ENCODE data around the gene IMPA2. TPM values are rescaled to one million over a fixed set of nuclear protein-coding genes. Genes with fewer than 3 reads are reported as not detected.
A peak's percentile ranks its signal among the peaks of the same experiment; 100 is the strongest.

IMPA2 gene
- total RNA-seq, 2 donors from 2014 or later = 269 to 446 TPM

- Histone ChIP-seq H3K27ac (peak overlapping the region; percentile 85 to 98 (median 93)), H3K27me3 (no peaks in the 10 kb centered on the region), H3K36me3 (replicated peaks in 1 of 2; ENCODE audit: insufficient read depth in 1 of 2, low read depth in 2 of 2) (no peaks in the 10 kb centered on the region), H3K4me1 (peaks cover 97% of the 10 kb centered on the region), H3K9me3 (no peaks in the 10 kb centered on the region), H3K4me3 (no peak overlapping the region)
- WGBS, 2 donors = 6% methylated on average over 8 to 9 of the region's 9 CpGs
- peak; percentile 74 for ATAC-seq
- peak; percentile 54 to 93 (median 83) for TF ChIP-seq CTCF (IDR thresholded peaks at IDR 0.05)
- peak in 1 of 3 donors; percentile 7 for TF ChIP-seq POLR2A (IDR thresholded peaks at IDR 0.05)
- intact Hi-C loops (cut with DNase I) = no loop called here
- peak; percentile 82 to 88 (median 86) for DNase-seq
Measured at GRCh38 chr18:11995445-11996189, 14.3 kb downstream of the IMPA2 start.

- WGBS, 2 donors = 75 to 78% methylated on average over 9 of the region's 9 CpGs
- no peaks in the 10 kb centered on the region for H3K36me3 ChIP-seq (replicated peaks in 1 of 2; ENCODE audit: insufficient read depth in 1 of 2, low read depth in 2 of 2)
- intact Hi-C loops (cut with DNase I) = no loop called here
Measured at GRCh38 chr18:11996190-11996754, 15.0 kb downstream of the IMPA2 start.

GRCh38 chr18:11996907-11997306 is 15.6 kb downstream of the IMPA2 start:
- DNase-seq = no peak
- H3K4me1 ChIP-seq = peaks cover 97% of the 10 kb centered on the region

More at GRCh38 chr18:11996190-11996754, 15.0 kb downstream of the IMPA2 start:
- no peak for TF ChIP-seq POLR2A (IDR thresholded peaks at IDR 0.05)
- no peak for TF ChIP-seq CTCF (IDR thresholded peaks at IDR 0.05)
- no peak overlapping the region for H3K4me3 ChIP-seq
- H3K4me1 ChIP-seq = peaks cover 97% of the 10 kb centered on the region
- H3K27me3 ChIP-seq = no peaks in the 10 kb centered on the region
- H3K27ac ChIP-seq = peak overlapping the region; percentile 85 to 98 (median 93)
- no peaks in the 10 kb centered on the region for H3K9me3 ChIP-seq
- ATAC-seq = no peak
- DNase-seq = no peak

GRCh38 chr18:11997466-11997865 is 16.2 kb downstream of the IMPA2 start:
- 53% methylated on average over 9 of the region's 9 CpGs for whole genome bisulfite sequencing, 2 donors
- peak overlapping the region; percentile 85 to 98 (median 93) for H3K27ac ChIP-seq
- H3K4me1 ChIP-seq = peaks cover 97% of the 10 kb centered on the region
- no peaks in the 10 kb centered on the region for H3K9me3 ChIP-seq
- peak in 1 of 4 donors; percentile 23 for DNase-seq
- intact Hi-C loops (cut with DNase I) = no loop called here
- ATAC-seq = no peak
- TF ChIP-seq POLR2A (IDR thresholded peaks at IDR 0.05) (no peak), CTCF (IDR thresholded peaks at IDR 0.05) (no peak)
- H3K36me3 ChIP-seq (replicated peaks in 1 of 2; ENCODE audit: insufficient read depth in 1 of 2, low read depth in 2 of 2) = no peaks in the 10 kb centered on the region
- no peaks in the 10 kb centered on the region for H3K27me3 ChIP-seq
- H3K4me3 ChIP-seq = no peak overlapping the region

More at GRCh38 chr18:11996907-11997306, 15.6 kb downstream of the IMPA2 start:
- no peaks in the 10 kb centered on the region for H3K36me3 ChIP-seq (replicated peaks in 1 of 2; ENCODE audit: insufficient read depth in 1 of 2, low read depth in 2 of 2)
- intact Hi-C loops (cut with DNase I) = no loop called here
- WGBS, 2 donors = 87% methylated on average over 4 of the region's 4 CpGs
- no peaks in the 10 kb centered on the region for H3K9me3 ChIP-seq
- ATAC-seq = no peak
- H3K4me3 ChIP-seq = no peak overlapping the region
- TF ChIP-seq CTCF (IDR thresholded peaks at IDR 0.05) = no peak
- TF ChIP-seq POLR2A (IDR thresholded peaks at IDR 0.05) = no peak
- no peaks in the 10 kb centered on the region for H3K27me3 ChIP-seq
- H3K27ac ChIP-seq = peak overlapping the region; percentile 85 to 98 (median 93)

Measured in body of pancreas (tissue), 4 donors.